H1 (cell line): ENCODE data around the gene CDCA3. TPM values are rescaled to one million over a fixed set of nuclear protein-coding genes. Genes with fewer than 3 reads are reported as not detected.

Experiments
- CTCF ChIA-PET: fragments of 300-600 bp; sonication (Branson Sonifier 250); formaldehyde crosslinking; loops from one replicate; lab custom pipeline; 2021; ENCODE audit not compliant: partially characterized antibody; lab: Charles Lee
- POLR2A ChIA-PET: fragments of 300-600 bp; sonication (Branson Sonifier 250); formaldehyde crosslinking; loops from one replicate; lab custom pipeline; 2021; ENCODE audit warnings: inconsistent platforms; ENCODE audit not compliant: partially characterized antibody; lab: Charles Lee
- DNase-seq, 2 experiments: peaks; one replicate each; pipeline versions ENCODE4 v3.0.0 to v3.0.0-alpha.2; 2010 to 2022; ENCODE audit warnings: low spot score in 2 of 2, low read depth in 1 of 2, mixed read lengths in 1 of 2
- FAIRE-seq: peaks from 2 replicates; lab custom pipeline; 2011; peaks lifted over from hg19 to GRCh38; lab: Jason Lieb, UNC
- H2AFZ ChIP-seq: 2 replicates; pipeline ENCODE4 v1.8.1; 2012; ENCODE audit warnings: low read length, inconsistent platforms
- H2AK5ac ChIP-seq: 2 replicates; pipeline ENCODE4 v1.6.1; 2013; ENCODE audit warnings: low read depth, low read length
- H2BK120ac ChIP-seq: replicated peaks from 2 replicates; pipeline ENCODE3; 2013; ENCODE audit warnings: low read depth, low read length, inconsistent platforms
- H2BK12ac ChIP-seq: 2 replicates; pipeline ENCODE4 v1.6.1; 2013; ENCODE audit warnings: low read depth, low read length
- H2BK15ac ChIP-seq: 2 replicates; pipeline ENCODE4 v1.6.1; 2013; ENCODE audit warnings: low read length
- H2BK20ac ChIP-seq: 2 replicates; pipeline ENCODE4 v1.6.1; 2013; ENCODE audit warnings: low read length
- H2BK5ac ChIP-seq: 2 replicates; pipeline ENCODE4 v1.6.1; 2013; ENCODE audit warnings: low read depth, low read length
- H3K14ac ChIP-seq: 2 replicates; pipeline ENCODE4 v1.6.1; 2013; ENCODE audit warnings: inconsistent platforms; ENCODE audit not compliant: insufficient read length
- H3K18ac ChIP-seq: 2 replicates; pipeline ENCODE4 v1.6.1; 2013; ENCODE audit warnings: low read length; ENCODE audit errors: extremely low read depth
- H3K23ac ChIP-seq: 2 replicates; pipeline ENCODE4 v1.6.1; 2013; ENCODE audit warnings: inconsistent platforms; ENCODE audit not compliant: insufficient read length
- H3K23me2 ChIP-seq: 2 replicates; pipeline ENCODE4 v1.6.1; 2013; ENCODE audit warnings: low read depth, low read length
- H3K27ac ChIP-seq: 2 replicates; pipeline ENCODE4 v1.6.1; 2011; ENCODE audit warnings: low read depth, low read length, inconsistent platforms
- H3K27me3 ChIP-seq, 4 experiments: replicated peaks in 1 of 4; 1 replicate in 1 of 4; 2 replicates in 3 of 4; pipeline versions ENCODE4 v1.6.1 to v1.8.1; 2011 to 2013; ENCODE audit warnings: low read length in 3 of 4, mild to moderate bottlenecking in 3 of 4, inconsistent platforms in 2 of 4, mixed read lengths in 2 of 4, moderate library complexity in 1 of 4; ENCODE audit not compliant: control insufficient read depth in 3 of 4, insufficient read depth in 3 of 4; ENCODE audit errors: extremely low read depth in 1 of 4
- H3K36me3 ChIP-seq, 4 experiments: 2 replicates each; pipeline versions ENCODE4 v1.6.1 to v1.8.1; 2011 to 2013; ENCODE audit warnings: mild to moderate bottlenecking in 4 of 4, low read length in 3 of 4, moderate library complexity in 2 of 4, control low read depth in 1 of 4, inconsistent platforms in 1 of 4; ENCODE audit not compliant: insufficient read depth in 4 of 4, control insufficient read depth in 2 of 4
- H3K4ac ChIP-seq: replicated peaks from 2 replicates; pipeline ENCODE3; 2013; ENCODE audit warnings: low read length, low read depth, mixed read lengths, inconsistent platforms; ENCODE audit not compliant: insufficient read length
- H3K4me1 ChIP-seq, 4 experiments: replicated peaks in 1 of 4; 1 replicate in 1 of 4; 2 replicates in 3 of 4; pipeline versions ENCODE4 v1.6.1 to v1.8.1; 2011 to 2013; ENCODE audit warnings: low read length in 3 of 4, inconsistent platforms in 2 of 4, mixed read lengths in 1 of 4; ENCODE audit not compliant: insufficient read depth in 4 of 4, control insufficient read depth in 3 of 4
- H3K4me2 ChIP-seq, 2 experiments: 2 replicates each; pipeline versions ENCODE4 v1.6.1 to v1.8.1; 2011 to 2013; ENCODE audit warnings: low read depth in 2 of 2, low read length in 2 of 2, control low read depth in 1 of 2, inconsistent platforms in 1 of 2, mild to moderate bottlenecking in 1 of 2; ENCODE audit not compliant: insufficient read depth in 1 of 2
- H3K4me3 ChIP-seq, 4 experiments: fragments of 200-600, 300-600 bp in 1 of 4; sonication (generic), shearing (Covaris generic), sonication (Bioruptor Twin) in 1 of 4; 2 replicates each; pipeline versions ENCODE4 v1.5.1 to v1.8.1; 2011 to 2016; ENCODE audit warnings: low read length in 4 of 4, low read depth in 3 of 4, control low read depth in 2 of 4, inconsistent platforms in 2 of 4, mild to moderate bottlenecking in 2 of 4, mixed read lengths in 1 of 4, moderate library complexity in 1 of 4; ENCODE audit not compliant: insufficient read depth in 2 of 4; ENCODE audit errors: extremely low read depth in 1 of 4
- H3K56ac ChIP-seq: replicated peaks from 2 replicates; pipeline ENCODE3; 2013; ENCODE audit warnings: low read depth, mild to moderate bottlenecking, mixed read lengths, low read length, inconsistent platforms; ENCODE audit not compliant: insufficient read length
- H3K79me1 ChIP-seq: 2 replicates; pipeline ENCODE4 v1.6.1; 2013; ENCODE audit warnings: low read depth, low read length, control low read depth
- H3K79me2 ChIP-seq, 2 experiments: 2 replicates each; pipeline versions ENCODE4 v1.6.1 to v1.8.1; 2012 to 2013; ENCODE audit warnings: low read length in 2 of 2, mild to moderate bottlenecking in 2 of 2, inconsistent platforms in 1 of 2; ENCODE audit not compliant: insufficient read depth in 2 of 2, control insufficient read depth in 1 of 2
- H3K9ac ChIP-seq, 4 experiments: replicated peaks in 1 of 4; 1 replicate in 1 of 4; 2 replicates in 3 of 4; pipeline versions ENCODE4 v1.6.1 to v1.8.1; 2011 to 2013; ENCODE audit warnings: low read depth in 3 of 4, low read length in 3 of 4, control low read depth in 2 of 4, mild to moderate bottlenecking in 2 of 4, moderate library complexity in 2 of 4, inconsistent platforms in 1 of 4; ENCODE audit errors: extremely low read depth in 1 of 4
- H3K9me3 ChIP-seq, 2 experiments: 2 replicates each; pipeline versions ENCODE4 v1.6.1 to v1.8.1; 2012 to 2013; ENCODE audit warnings: mild to moderate bottlenecking in 2 of 2, moderate library complexity in 2 of 2, control low read depth in 1 of 2, inconsistent platforms in 1 of 2, low read depth in 1 of 2, low read length in 1 of 2, mixed read lengths in 1 of 2; ENCODE audit not compliant: insufficient read depth in 2 of 2
- H4K20me1 ChIP-seq, 2 experiments: replicated peaks in 1 of 2; 2 replicates each; pipeline versions ENCODE3 to v1.8.1; 2011 to 2013; ENCODE audit warnings: inconsistent platforms in 2 of 2, low read length in 2 of 2, mild to moderate bottlenecking in 1 of 2; ENCODE audit not compliant: insufficient read depth in 2 of 2, control insufficient read depth in 1 of 2
- H4K5ac ChIP-seq: 2 replicates; pipeline ENCODE4 v1.6.1; 2013; ENCODE audit warnings: low read length, low read depth, mixed read lengths, inconsistent platforms; ENCODE audit not compliant: insufficient read length
- H4K8ac ChIP-seq: 2 replicates; pipeline ENCODE4 v1.8.0; 2013; ENCODE audit warnings: mild to moderate bottlenecking, moderate library complexity, low read length, inconsistent platforms; ENCODE audit not compliant: insufficient read depth; ENCODE audit errors: extremely low read depth
- H4K91ac ChIP-seq: replicated peaks from 2 replicates; pipeline ENCODE3; 2013; ENCODE audit warnings: low read length, mixed read lengths, inconsistent platforms; ENCODE audit not compliant: insufficient read length
- BCL11A ChIP-seq, 2 experiments: IDR thresholded peaks; one replicate each; pipeline ENCODE4 v1.6.1; 2011; ENCODE audit warnings: low read depth in 2 of 2, low read length in 2 of 2, mild to moderate bottlenecking in 2 of 2
- CBX8 ChIP-seq: fragments of 300-800, 300-1000 bp; sonication (generic); IDR thresholded peaks from 2 replicates; pipeline ENCODE4 v1.7.1; 2016; ENCODE audit warnings: low read depth, low read length, borderline replicate concordance
- EP300 ChIP-seq, 2 experiments: IDR thresholded peaks; 1 replicate in 1 of 2; 2 replicates in 1 of 2; pipeline ENCODE4 v1.6.1; 2011 to 2012; ENCODE audit warnings: low read depth in 2 of 2, low read length in 2 of 2, mild to moderate bottlenecking in 2 of 2, borderline replicate concordance in 1 of 2, inconsistent platforms in 1 of 2, moderate library complexity in 1 of 2
- MAFK ChIP-seq: IDR thresholded peaks from 2 replicates; pipeline ENCODE4 v1.6.1; 2012; ENCODE audit warnings: low read depth, mild to moderate bottlenecking, improper control_type of control experiment, low read length
- NRF1 ChIP-seq: IDR thresholded peaks from 2 replicates; pipeline ENCODE4 v1.6.1; 2011; ENCODE audit warnings: mild to moderate bottlenecking, low read depth, low read length, improper control_type of control experiment
- RFX5 ChIP-seq: IDR thresholded peaks from 2 replicates; pipeline ENCODE4 v1.6.1; 2011; ENCODE audit warnings: low read depth, low read length, improper control_type of control experiment, borderline replicate concordance
- RXRA ChIP-seq: IDR thresholded peaks from 2 replicates; pipeline ENCODE4 v1.6.1; 2011; ENCODE audit warnings: low read depth, mild to moderate bottlenecking, low read length, moderate library complexity; ENCODE audit not compliant: insufficient read depth
- TBP ChIP-seq: IDR thresholded peaks from 2 replicates; pipeline ENCODE4 v1.6.1; 2011; ENCODE audit warnings: low read depth, low read length, improper control_type of control experiment
- WGBS, 2 experiments: shearing (Covaris generic) in 1 of 2; methylation state at CpG; one replicate each; pipeline versions ENCODE4 v1.1.6 to v1.1.7; 2013 to 2015; ENCODE audit warnings: low lambda C conversion rate in 2 of 2, mixed read lengths in 2 of 2, inconsistent platforms in 1 of 2, low coverage in 1 of 2, missing lambda C conversion rate in 1 of 2; ENCODE audit not compliant: insufficient replicate concordance in 2 of 2, insufficient coverage in 1 of 2, insufficient read length in 1 of 2; ENCODE audit errors: extremely low coverage in 1 of 2, missing lambda C conversion rate in 1 of 2; 5-methylcytosine and 5-hydroxymethylcytosine counted together
- polyA plus RNA-seq, 7 experiments: library from polyadenylated mRNA; depleted of rRNA in 3 of 7; stranded (reverse) in 5 of 7; unstranded in 2 of 7; fragments of >200 nt in 5 of 7; fragments of 200-250 nt in 2 of 7; gene quantifications; 1 replicate in 5 of 7; 2 replicates in 1 of 7; 4 replicates in 1 of 7; pipeline versions ENCODE4 v1.2.1 to v1.2.3, GENCODE V29; 2011 to 2013; ENCODE audit warnings: missing spikeins in 2 of 7, mixed read lengths in 2 of 7
- total RNA-seq: library from RNA; stranded (reverse); fragmentation: NEBNext Ultra II Directional; extraction: Animal tissue kit (Norgen Biotek cat#: 25700); gene quantifications from 2 replicates; pipeline ENCODE4 v1.2.1, GENCODE V29; 2021

The CDCA3 gene
- total and polyA plus RNA-seq, 2 of the 8 experiments (the other 6 are each of a cell fraction or from before 2014, with no cell fraction given) = 47.7 to 71.2 TPM

DNA sequence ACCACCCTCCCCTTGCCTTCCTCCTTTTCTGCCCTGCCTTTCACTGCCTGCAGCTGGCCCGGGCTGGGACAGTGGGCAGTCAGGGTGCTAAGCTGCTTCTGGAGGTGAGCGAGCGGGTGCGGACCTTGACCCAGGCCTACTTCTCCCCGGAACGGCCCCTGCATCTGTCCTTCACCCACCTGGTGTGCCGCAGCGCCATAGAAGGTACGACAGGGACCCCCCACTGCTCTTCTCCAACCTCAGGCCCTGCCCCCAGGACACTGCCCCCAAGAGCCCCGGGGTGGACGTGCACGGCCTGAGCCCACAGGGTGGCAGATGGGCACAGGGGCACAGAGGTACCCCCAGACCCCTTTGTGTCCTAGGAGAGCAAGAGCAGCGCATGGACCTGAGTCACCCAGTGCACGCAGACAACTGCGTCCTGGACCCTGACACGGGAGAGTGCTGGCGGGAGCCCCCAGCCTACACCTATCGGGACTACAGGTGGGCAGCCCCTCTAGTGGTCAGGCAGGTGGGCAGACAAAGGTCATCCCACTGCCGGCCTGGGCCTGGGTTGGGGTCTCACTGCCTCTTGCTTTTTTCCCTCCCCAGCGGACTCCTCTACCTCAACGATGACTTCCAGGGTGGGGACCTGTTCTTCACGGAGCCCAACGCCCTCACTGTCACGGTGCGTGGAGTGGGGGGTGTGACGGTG lies 13.6 kb downstream of the CDCA3 start:
- Histone ChIP-seq H3K56ac (no peak overlapping the region), H2BK20ac (no peak overlapping the region), H3K23ac (no peak overlapping the region), H3K4me1 (peaks cover 0 to 3% (median 2%) of the 10 kb centered on the region in 4 experiments; a peak in 1 of 7 replicates), H3K79me1 (no peaks in the 10 kb centered on the region), H3K4ac (no peak overlapping the region), H3K9ac (no peak overlapping the region), H3K79me2 (no peaks in the 10 kb centered on the region), H3K4me3 (no peak overlapping the region), H3K23me2 (no peaks in the 10 kb centered on the region), H3K9me3 (no peaks in the 10 kb centered on the region), H4K91ac (no peak overlapping the region), H2AK5ac (no peak overlapping the region), H3K4me2 (no peak overlapping the region), H2BK120ac (no peak overlapping the region), H4K5ac (no peak overlapping the region), H3K14ac (no peak overlapping the region), H4K20me1 (peaks cover 6 to 8% of the 10 kb centered on the region in 2 experiments), H3K36me3 (peaks cover 22 to 55% (median 40%) of the 10 kb centered on the region in 4 experiments), H2AFZ (no peak overlapping the region), H2BK15ac (no peak overlapping the region), H2BK12ac (no peak overlapping the region), H3K27me3 (no peaks in the 10 kb centered on the region), H2BK5ac (no peak overlapping the region; the same call in 1 of the 2 replicates), H4K8ac (no peak overlapping the region), H3K27ac (no peak overlapping the region; the same call in 1 of the 2 replicates), H3K18ac (no peak overlapping the region)
- ChIA-PET POLR2A (interaction anchor here (1.3 to 27.1 kb wide), 5 partner anchors 6 to 106 kb away, joined by 3 to 588 read pairs (median 388); partner anchors contain the start of genes C12orf57, CDCA3, GNB3 and GPR162), CTCF (interaction anchor here (0.8 to 23.7 kb wide), 10 partner anchors 4 to 84 kb away, joined by 3 to 532 read pairs (median 30); partner anchors contain the start of genes CD4, CDCA3, GNB3 and GPR162)
- TF ChIP-seq NRF1 (no peak), MAFK (no peak), EP300 (IDR thresholded peaks at IDR 0.05; ENCODE audit: borderline replicate concordance in 1 of 2, low read depth in 2 of 2, low read length in 2 of 2) (no peak), RXRA (no peak), RFX5 (no peak), BCL11A (IDR thresholded peaks at IDR 0.05; ENCODE audit: low read depth in 2 of 2, low read length in 2 of 2) (no peak), CBX8 (no peak), TBP (no peak)
- DNase-seq = no peak
- WGBS, 2 experiments = 94% methylated on average over 26 of the region's 26 CpGs; no CpG with 5 or more reads in 1 of the 2 experiments
- no peak for FAIRE-seq
